ENCODE measurements around the gene FBXO31. TPM values are rescaled to one million over a fixed set of nuclear protein-coding genes. Genes with fewer than 3 reads are reported as not detected.

The FBXO31 gene
- total and polyA plus RNA-seq, 2 of the 8 experiments (the other 6 are each of a cell fraction or from before 2014, with no cell fraction given): 8.3 to 21.6 TPM

DNA sequence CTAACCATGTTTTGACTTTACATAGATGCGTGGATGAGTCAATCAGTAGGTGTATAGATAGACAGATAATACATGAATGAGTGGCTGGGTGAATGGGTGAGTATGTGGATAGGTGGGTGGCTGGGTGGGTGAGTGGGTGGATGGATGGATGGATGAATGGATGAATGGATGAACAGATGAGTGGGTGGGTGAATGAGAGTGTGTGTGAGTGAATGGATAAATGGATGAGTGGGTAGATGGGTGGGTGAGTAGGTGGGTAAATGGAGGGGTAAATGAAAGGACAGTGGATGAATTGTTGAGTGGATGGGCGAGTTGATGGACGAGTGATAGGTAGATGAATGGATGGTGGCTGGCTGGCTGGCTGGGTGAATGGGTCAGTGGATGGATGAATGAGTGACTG, 89.6 kb downstream of the FBXO31 start:
- peaks cover 0 to 5% (median 2%) of the 10 kb centered on the region in 4 experiments; a peak in 3 of 7 replicates for H3K4me1 ChIP-seq (replicated peaks in 1 of 4; ENCODE audit: control insufficient read depth in 3 of 4, insufficient read depth in 4 of 4, low read length in 3 of 4)
- H3K79me2 ChIP-seq (ENCODE audit: control insufficient read depth in 1 of 2, insufficient read depth in 2 of 2, low read length in 2 of 2): no peaks in the 10 kb centered on the region
- no peak overlapping the region for H4K91ac ChIP-seq (replicated peaks; ENCODE audit: insufficient read length, low read length)
- peaks cover 8 to 9% of the 10 kb centered on the region in 2 experiments; a peak in 2 of 4 replicates for H3K9me3 ChIP-seq (ENCODE audit: insufficient read depth in 2 of 2, low read depth in 1 of 2, low read length in 1 of 2)
- no peak overlapping the region for H2BK20ac ChIP-seq (ENCODE audit: low read length)
- no peak overlapping the region for H2BK12ac ChIP-seq (ENCODE audit: low read depth, low read length)
- H2BK120ac ChIP-seq (replicated peaks; ENCODE audit: low read depth, low read length): no peak overlapping the region
- no peak overlapping the region for H3K4ac ChIP-seq (replicated peaks; ENCODE audit: insufficient read length, low read depth, low read length)
- DNase-seq (ENCODE audit: low read depth in 1 of 2, low spot score in 2 of 2) (no peak), FAIRE-seq (no peak)
- no peak overlapping the region for H3K4me2 ChIP-seq (ENCODE audit: insufficient read depth in 1 of 2, low read depth in 2 of 2, low read length in 2 of 2)
- H3K14ac ChIP-seq (ENCODE audit: insufficient read length): no peak overlapping the region
- peak overlapping the region; percentile 3; the same call in 1 of the 2 replicates for H4K8ac ChIP-seq (ENCODE audit: extremely low read depth, insufficient read depth, low read length)
- H3K56ac ChIP-seq (replicated peaks; ENCODE audit: insufficient read length, low read depth, low read length): peak overlapping the region; percentile 71
- CTCF ChIA-PET (ENCODE audit: partially characterized antibody): interaction anchor here (2.1 to 3.4 kb wide), 2 partner anchors 10 to 15 kb away, joined by 9 to 15 read pairs; no protein-coding TSS in a partner anchor
- H3K23ac ChIP-seq (ENCODE audit: insufficient read length): no peak overlapping the region
- no peak overlapping the region for H3K27ac ChIP-seq (ENCODE audit: low read depth, low read length)
- POLR2A ChIA-PET (ENCODE audit: partially characterized antibody): interaction anchor here (0.6 kb wide), 1 partner anchor 9 kb away, joined by 3 read pairs; no protein-coding TSS in a partner anchor
- no peak overlapping the region for H3K18ac ChIP-seq (ENCODE audit: extremely low read depth, low read length)
- H3K4me3 ChIP-seq (ENCODE audit: extremely low read depth in 1 of 4, insufficient read depth in 2 of 4, low read depth in 3 of 4, low read length in 4 of 4): no peak overlapping the region
- no peak overlapping the region for H4K5ac ChIP-seq (ENCODE audit: insufficient read length, low read depth, low read length)
- no peaks in the 10 kb centered on the region for H3K36me3 ChIP-seq (ENCODE audit: control insufficient read depth in 2 of 4, insufficient read depth in 4 of 4, low read length in 3 of 4)
- H2AK5ac ChIP-seq (ENCODE audit: low read depth, low read length): no peak overlapping the region
- H3K27me3 ChIP-seq (replicated peaks in 1 of 4; ENCODE audit: control insufficient read depth in 3 of 4, extremely low read depth in 1 of 4, insufficient read depth in 3 of 4, low read length in 3 of 4): peaks cover 0 to 2% (median 0%) of the 10 kb centered on the region in 4 experiments; a peak in 2 of 7 replicates
- H3K23me2 ChIP-seq (ENCODE audit: low read depth, low read length): peaks cover 4% of the 10 kb centered on the region; the same call in 1 of the 2 replicates
- no peaks in the 10 kb centered on the region for H3K79me1 ChIP-seq (ENCODE audit: low read depth, low read length)
- WGBS, 2 experiments (ENCODE audit: extremely low coverage in 1 of 2, insufficient coverage in 1 of 2, insufficient read length in 1 of 2, insufficient replicate concordance in 2 of 2, low coverage in 1 of 2, low lambda C conversion rate in 2 of 2, missing lambda C conversion rate in 1 of 2): 76 to 100% methylated on average over 1 to 3 of the region's 3 CpGs
- peaks cover 0 to 2% of the 10 kb centered on the region in 2 experiments for H4K20me1 ChIP-seq (replicated peaks in 1 of 2; ENCODE audit: control insufficient read depth in 1 of 2, insufficient read depth in 2 of 2, low read length in 2 of 2)
- H3K9ac ChIP-seq (replicated peaks in 1 of 4; ENCODE audit: extremely low read depth in 1 of 4, low read depth in 3 of 4, low read length in 3 of 4): no peak overlapping the region
- H2AFZ ChIP-seq (ENCODE audit: low read length): no peak overlapping the region
- H2BK5ac ChIP-seq (ENCODE audit: low read depth, low read length): no peak overlapping the region
- TF ChIP-seq EP300 (IDR thresholded peaks at IDR 0.05; ENCODE audit: borderline replicate concordance in 1 of 2, low read depth in 2 of 2, low read length in 2 of 2) (no peak), EZH2 (IDR thresholded peaks at IDR 0.05; ENCODE audit: low read depth, low read length, severe bottlenecking) (no peak), TCF12 (IDR thresholded peaks at IDR 0.05; ENCODE audit: low read depth, low read length) (no peak), SRF (IDR thresholded peaks at IDR 0.05; ENCODE audit: low read depth, low read length) (no peak), KDM1A (IDR thresholded peaks at IDR 0.05; ENCODE audit: borderline replicate concordance, low read length) (no peak), CHD2 (IDR thresholded peaks at IDR 0.05; ENCODE audit: low read length) (no peak), SIRT6 (IDR thresholded peaks at IDR 0.05; ENCODE audit: low read length) (no peak)
- no peak overlapping the region for H2BK15ac ChIP-seq (ENCODE audit: low read length)

All from H1 (cell line).